Stimulated activated CD4-positive, alpha-beta T cell treated with anti-CD3 and anti-CD28 coated beads, Interleukin-4, amount 100 ng/mL, for 4 hours (primary cell): Measurements from ENCODE around the gene KIAA1210.

Experiments
- DNase-seq, 2 experiments: peaks; one replicate each; pipeline ENCODE4 v3.0.0-alpha.2; 2020

Gene KIAA1210

GRCh38 chrX:119127650-119128049 lies at the start of gene KIAA1210:
TSS of gene KIAA1210 (minus strand) at chrX:119127812. CDS start at chrX:119123642, 4,170 bp downstream.
- no peak for DNase-seq

GRCh38 chrX:119177278-119177677 lies 49.7 kb upstream of the KIAA1210 start:
- DNase-seq, result no peak

GRCh38 chrX:119174900-119175299 lies 47.3 kb upstream of the KIAA1210 start:
- no peak for DNase-seq

- no peak for DNase-seq
Observed at GRCh38 chrX:119168104-119168503, 40.5 kb upstream of the KIAA1210 start.

- DNase-seq, result no peak
Observed at GRCh38 chrX:119158226-119158625, 30.6 kb upstream of the KIAA1210 start.

GRCh38 chrX:119156241-119156640 lies 28.6 kb upstream of the KIAA1210 start:
- DNase-seq, result no peak

- no peak for DNase-seq
Observed at GRCh38 chrX:119155416-119156035, 27.9 kb upstream of the KIAA1210 start.

GRCh38 chrX:119151051-119151380 lies 23.4 kb upstream of the KIAA1210 start:
- no peak for DNase-seq

- no peak for DNase-seq
Observed at GRCh38 chrX:119150163-119151050, 22.8 kb upstream of the KIAA1210 start.

- DNase-seq, result no peak
Observed at GRCh38 chrX:119147486-119147885, 19.9 kb upstream of the KIAA1210 start.

- no peak for DNase-seq
Observed at GRCh38 chrX:119145241-119145653, 17.6 kb upstream of the KIAA1210 start.

GRCh38 chrX:119134466-119134865 lies 6.9 kb upstream of the KIAA1210 start:
- no peak for DNase-seq

- DNase-seq, result no peak
Observed at GRCh38 chrX:119132961-119133360, 5.3 kb upstream of the KIAA1210 start.

GRCh38 chrX:119132316-119132715 lies 4.7 kb upstream of the KIAA1210 start:
- no peak for DNase-seq

GRCh38 chrX:119130911-119131310 lies 3.3 kb upstream of the KIAA1210 start:
- no peak for DNase-seq

- no peak for DNase-seq
Observed at GRCh38 chrX:119121341-119121740, 6.3 kb downstream of the KIAA1210 start.

- DNase-seq, result peak; percentile 16 to 28
Observed at GRCh38 chrX:119118780-119119395, 8.7 kb downstream of the KIAA1210 start.

GRCh38 chrX:119107206-119107605 lies 20.4 kb downstream of the KIAA1210 start:
- DNase-seq, result no peak

- no peak for DNase-seq
Observed at GRCh38 chrX:119105826-119106225, 21.8 kb downstream of the KIAA1210 start.

- no peak for DNase-seq
Observed at GRCh38 chrX:119101168-119101567, 26.4 kb downstream of the KIAA1210 start.

GRCh38 chrX:119095936-119096335 lies 31.7 kb downstream of the KIAA1210 start:
- DNase-seq, result no peak

- DNase-seq, result no peak
Observed at GRCh38 chrX:119094819-119095218, 32.8 kb downstream of the KIAA1210 start.

- no peak for DNase-seq
Observed at GRCh38 chrX:119093991-119094735, 33.4 kb downstream of the KIAA1210 start.
